Adrenal gland (tissue), 5 donors: ENCODE data around the gene HNRNPLL.

Experiments used
- CTCF ChIP-seq, 6 experiments: fragments of 450-650 bp in 4 of 6; fragments of 200-600 bp in 2 of 6; sonication (generic) in 1 of 6; IDR thresholded peaks; 1 replicate in 5 of 6; 2 replicates in 1 of 6; pipeline versions ENCODE4 v1.5.1 to v1.8.0; 2016 to 2021; ENCODE audit warnings: antibody characterized with exemption in 6 of 6, mild to moderate bottlenecking in 2 of 6, moderate library complexity in 1 of 6
- POLR2A ChIP-seq, 2 donors: fragments of 450-650 bp; IDR thresholded peaks; one replicate each; pipeline ENCODE4 v1.6.1; 2017; ENCODE audit warnings: antibody characterized with exemption in 2 of 2, mild to moderate bottlenecking in 2 of 2, moderate library complexity in 1 of 2
- donor health status: DM: no; HTN: no; CAD: no.

- TF ChIP-seq CTCF (IDR thresholded peaks at IDR 0.05) (no peak), POLR2A (IDR thresholded peaks at IDR 0.05) (no peak)
These were observed 42.6 kb downstream of the HNRNPLL start for GRCh38 chr2:38560092-38560491.
